Skeletal muscle satellite cell (primary cell): ENCODE data around the gene BTBD9.

Source experiments
- H3K27me3 ChIP-seq: 2 replicates; pipeline ENCODE4 v1.7.0; 2013; ENCODE audit warnings: low read length; ENCODE audit not compliant: control insufficient read depth, insufficient read depth
- H3K36me3 ChIP-seq: 2 replicates; pipeline ENCODE4 v1.7.0; 2013; ENCODE audit warnings: mild to moderate bottlenecking, control low read depth, low read length; ENCODE audit not compliant: insufficient read depth
- H3K4me1 ChIP-seq: 2 replicates; pipeline ENCODE4 v1.7.0; 2013; ENCODE audit warnings: low read length; ENCODE audit not compliant: control insufficient read depth, insufficient read depth
- H3K4me2 ChIP-seq: 2 replicates; pipeline ENCODE4 v1.7.0; 2013; ENCODE audit warnings: mild to moderate bottlenecking, low read length
- H3K4me3 ChIP-seq: 2 replicates; pipeline ENCODE4 v1.7.0; 2013; ENCODE audit warnings: low read length
- H3K9ac ChIP-seq: 2 replicates; pipeline ENCODE4 v1.7.0; 2013; ENCODE audit warnings: mild to moderate bottlenecking, low read depth, low read length, moderate library complexity
- H3K9me3 ChIP-seq: replicated peaks from 2 replicates; pipeline ENCODE4 v1.7.0; 2013; ENCODE audit warnings: mild to moderate bottlenecking, control low read depth, low read length

Gene BTBD9

DNA sequence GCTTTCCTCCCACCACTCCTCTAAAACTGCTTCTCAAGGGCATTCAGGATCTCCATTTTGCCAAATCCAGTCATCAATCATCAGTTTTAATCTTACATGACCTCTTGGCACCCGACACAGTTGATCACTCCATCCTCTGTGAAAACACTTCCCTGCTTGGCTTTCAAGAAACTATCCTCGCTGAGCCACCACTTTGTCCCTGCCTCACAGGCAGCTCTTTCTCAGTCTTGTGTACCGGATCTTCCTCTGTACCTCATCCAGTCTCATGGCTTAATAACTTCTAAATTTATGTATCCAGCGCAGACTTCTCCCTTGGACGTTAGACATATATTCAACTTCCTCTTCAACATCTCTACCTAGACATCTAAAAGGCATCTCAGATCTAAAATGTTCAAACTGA, 89.9 kb downstream of the BTBD9 start:
- no peaks in the 10 kb centered on the region for H3K9me3 ChIP-seq
- H3K36me3 ChIP-seq, result no peaks in the 10 kb centered on the region
- H3K4me2 ChIP-seq, result no peak overlapping the region
- no peak overlapping the region for H3K4me3 ChIP-seq
- H3K9ac ChIP-seq, result no peak overlapping the region
- H3K27me3 ChIP-seq, result no peaks in the 10 kb centered on the region
- H3K4me1 ChIP-seq, result peaks cover 4% of the 10 kb centered on the region

DNA sequence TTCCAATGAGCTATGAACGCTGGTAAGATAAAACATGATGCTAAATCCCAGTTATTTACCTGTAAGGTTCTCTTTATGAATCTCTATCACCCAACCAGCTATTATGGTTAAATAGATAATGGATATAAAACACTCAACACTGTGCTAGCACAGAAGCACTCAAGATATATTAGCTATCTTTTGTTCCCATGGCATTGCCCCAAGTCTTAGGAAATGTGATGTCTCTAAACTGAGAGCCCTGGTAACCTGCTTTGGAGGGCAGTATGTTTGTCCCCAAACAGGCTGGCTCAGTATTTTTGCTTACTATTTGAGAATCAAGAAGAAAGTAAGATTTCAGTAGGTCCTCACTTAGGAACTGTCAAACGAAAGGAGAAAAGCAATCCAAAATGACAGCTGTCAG, 90.5 kb downstream of the BTBD9 start:
- Histone ChIP-seq H3K4me1 (no peaks in the 10 kb centered on the region), H3K9me3 (no peaks in the 10 kb centered on the region), H3K9ac (no peak overlapping the region), H3K4me3 (no peak overlapping the region), H3K4me2 (no peak overlapping the region), H3K27me3 (no peaks in the 10 kb centered on the region), H3K36me3 (no peaks in the 10 kb centered on the region)

DNA sequence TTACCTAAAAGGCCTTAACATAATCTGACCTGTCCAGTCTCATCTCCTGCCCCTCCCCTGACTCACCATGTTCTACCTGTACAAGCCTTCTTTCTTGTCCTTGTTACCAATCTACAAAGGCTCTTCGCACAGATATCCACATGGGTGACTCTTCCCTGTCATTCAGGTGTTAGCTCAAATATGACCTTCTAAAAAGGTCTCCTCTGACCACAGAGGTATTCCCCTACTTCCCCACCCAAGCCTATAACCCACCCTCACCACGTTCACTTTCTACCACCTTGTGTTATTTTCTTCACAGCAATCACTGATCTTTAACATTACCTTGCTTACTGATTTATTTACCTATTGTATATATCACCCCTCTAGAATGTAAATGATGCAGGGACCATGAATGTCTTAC, 96.7 kb downstream of the BTBD9 start:
- no peaks in the 10 kb centered on the region for H3K4me1 ChIP-seq
- no peak overlapping the region for H3K4me2 ChIP-seq
- no peaks in the 10 kb centered on the region for H3K27me3 ChIP-seq
- H3K36me3 ChIP-seq, result no peaks in the 10 kb centered on the region
- H3K9me3 ChIP-seq, result no peaks in the 10 kb centered on the region
- no peak overlapping the region for H3K4me3 ChIP-seq
- no peak overlapping the region for H3K9ac ChIP-seq

DNA sequence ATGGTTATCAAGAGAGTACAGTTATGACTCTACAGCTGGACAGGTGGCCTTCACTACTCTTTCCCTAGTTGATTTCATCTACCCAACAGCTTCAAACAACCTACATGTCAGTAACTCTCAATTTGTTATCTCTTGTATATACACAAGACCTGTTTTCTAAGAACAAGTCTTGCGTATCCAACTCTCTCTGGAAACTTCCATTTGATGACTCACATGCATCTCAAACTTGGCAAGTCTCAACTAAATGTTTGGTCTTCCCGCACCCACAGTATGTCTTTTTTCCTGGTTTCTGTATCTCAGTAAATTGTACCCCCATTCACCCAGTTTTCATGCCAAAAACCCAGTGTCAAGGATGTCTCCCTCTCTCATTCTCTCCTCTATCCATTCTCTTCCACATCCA, 97.7 kb downstream of the BTBD9 start:
- H3K4me2 ChIP-seq, result no peak overlapping the region
- no peaks in the 10 kb centered on the region for H3K9me3 ChIP-seq
- H3K4me1 ChIP-seq, result no peaks in the 10 kb centered on the region
- no peak overlapping the region for H3K4me3 ChIP-seq
- no peaks in the 10 kb centered on the region for H3K36me3 ChIP-seq
- no peaks in the 10 kb centered on the region for H3K27me3 ChIP-seq
- no peak overlapping the region for H3K9ac ChIP-seq

DNA sequence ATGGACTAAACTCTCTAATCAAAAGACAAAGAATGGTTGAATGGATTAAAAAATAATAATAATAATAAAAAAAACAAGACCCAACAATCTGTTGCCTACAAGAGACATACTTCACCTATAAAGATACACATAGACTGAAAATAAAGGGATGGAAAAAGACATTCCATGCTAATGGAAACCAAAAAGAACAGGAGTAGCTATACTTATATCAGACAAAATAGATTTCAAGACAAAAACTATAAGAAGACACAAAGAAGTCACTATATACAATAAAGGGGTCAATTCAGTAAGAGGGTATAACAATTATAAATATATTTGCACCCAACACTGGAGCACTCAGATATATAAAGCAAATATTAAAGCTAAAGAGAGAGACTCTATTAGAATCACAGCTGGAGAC, 106.7 kb downstream of the BTBD9 start:
- Histone ChIP-seq H3K4me3 (no peak overlapping the region), H3K27me3 (no peaks in the 10 kb centered on the region), H3K4me1 (no peaks in the 10 kb centered on the region), H3K4me2 (no peak overlapping the region), H3K36me3 (no peaks in the 10 kb centered on the region), H3K9ac (no peak overlapping the region), H3K9me3 (no peaks in the 10 kb centered on the region)

DNA sequence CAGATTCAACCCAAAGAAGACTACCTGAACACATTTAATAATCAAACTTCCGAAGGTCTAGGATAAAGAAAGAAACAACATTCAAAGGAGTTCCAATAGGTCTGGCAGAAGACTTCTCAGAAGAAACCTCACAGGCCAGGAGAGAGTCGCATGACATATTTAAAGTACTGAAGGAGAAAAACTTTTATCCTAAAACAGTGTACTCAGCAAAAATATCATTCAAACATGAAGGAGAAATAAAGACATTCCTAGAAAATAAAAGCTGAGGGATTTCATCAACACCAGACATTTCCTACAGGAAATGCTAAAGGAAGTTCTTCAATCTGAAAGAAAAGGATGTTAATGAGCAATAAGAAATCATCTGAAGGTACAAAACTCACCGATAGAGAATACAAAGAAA, 108.6 kb downstream of the BTBD9 start:
- Histone ChIP-seq H3K27me3 (no peaks in the 10 kb centered on the region), H3K4me1 (no peaks in the 10 kb centered on the region), H3K4me3 (no peak overlapping the region), H3K9me3 (no peaks in the 10 kb centered on the region), H3K36me3 (no peaks in the 10 kb centered on the region), H3K9ac (no peak overlapping the region), H3K4me2 (no peak overlapping the region)

DNA sequence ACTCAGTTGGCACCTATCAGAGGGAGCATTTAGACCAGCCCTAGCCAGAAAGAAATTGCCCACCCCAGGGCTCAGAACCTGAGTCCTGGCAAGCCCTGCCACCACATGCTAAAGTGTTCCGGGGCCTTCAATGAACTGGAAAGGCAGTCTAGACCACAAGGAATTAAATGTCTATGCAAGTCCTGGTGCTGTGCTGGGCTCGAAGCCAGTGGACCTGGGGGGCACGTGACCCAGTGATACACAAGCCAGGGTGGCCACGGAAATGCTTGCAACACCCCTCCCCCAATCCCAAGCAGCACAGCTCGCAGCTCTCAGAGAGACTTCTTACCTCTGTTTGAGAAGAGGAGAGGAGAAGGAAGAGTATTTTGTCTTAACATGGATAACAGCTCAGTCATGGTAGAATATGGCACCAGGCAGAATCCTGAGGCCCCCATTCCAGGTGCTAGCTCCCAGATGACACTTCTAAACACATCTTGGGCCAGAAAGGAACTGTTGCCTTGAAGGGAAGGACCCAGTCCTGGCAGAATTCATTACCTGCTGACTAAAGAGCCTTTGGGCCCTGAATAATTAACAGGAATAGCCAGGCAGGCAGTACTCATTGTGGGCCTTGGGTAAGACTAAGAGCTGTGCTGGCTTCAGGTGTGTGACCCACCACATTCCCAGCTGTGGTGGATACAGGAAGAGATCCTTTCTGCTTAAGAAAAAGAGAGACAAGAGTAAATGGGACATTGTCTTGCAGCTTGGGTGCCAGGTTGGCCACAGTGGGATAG, 111.3 kb downstream of the BTBD9 start:
- no peak overlapping the region for H3K4me2 ChIP-seq
- H3K9ac ChIP-seq, result no peak overlapping the region
- no peaks in the 10 kb centered on the region for H3K9me3 ChIP-seq
- H3K4me1 ChIP-seq, result peaks cover 7% of the 10 kb centered on the region
- H3K27me3 ChIP-seq, result no peaks in the 10 kb centered on the region
- H3K4me3 ChIP-seq, result no peak overlapping the region
- H3K36me3 ChIP-seq, result no peaks in the 10 kb centered on the region

DNA sequence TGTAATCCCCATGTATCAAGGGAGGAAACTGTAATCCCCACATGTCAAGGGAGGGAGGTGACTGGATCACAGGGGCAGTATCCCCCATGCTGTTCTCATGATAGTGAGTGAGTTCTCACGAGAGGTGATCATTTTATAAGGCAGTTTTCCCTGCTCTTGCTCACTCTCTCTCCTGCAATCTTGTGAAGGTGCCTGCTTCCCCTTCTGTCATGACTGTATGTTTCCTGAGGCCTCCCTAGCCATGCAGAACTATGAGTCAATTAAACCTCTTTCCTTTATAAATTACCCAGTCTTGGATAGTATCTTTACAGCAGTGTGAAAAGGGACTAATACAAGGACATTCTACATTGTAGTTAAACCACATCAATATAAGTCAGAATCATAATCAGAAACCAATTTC, 112.4 kb downstream of the BTBD9 start:
- no peak overlapping the region for H3K4me3 ChIP-seq
- H3K4me2 ChIP-seq, result no peak overlapping the region
- H3K9me3 ChIP-seq, result no peaks in the 10 kb centered on the region
- no peak overlapping the region for H3K9ac ChIP-seq
- no peaks in the 10 kb centered on the region for H3K36me3 ChIP-seq
- H3K4me1 ChIP-seq, result peaks cover 7% of the 10 kb centered on the region
- no peaks in the 10 kb centered on the region for H3K27me3 ChIP-seq

DNA sequence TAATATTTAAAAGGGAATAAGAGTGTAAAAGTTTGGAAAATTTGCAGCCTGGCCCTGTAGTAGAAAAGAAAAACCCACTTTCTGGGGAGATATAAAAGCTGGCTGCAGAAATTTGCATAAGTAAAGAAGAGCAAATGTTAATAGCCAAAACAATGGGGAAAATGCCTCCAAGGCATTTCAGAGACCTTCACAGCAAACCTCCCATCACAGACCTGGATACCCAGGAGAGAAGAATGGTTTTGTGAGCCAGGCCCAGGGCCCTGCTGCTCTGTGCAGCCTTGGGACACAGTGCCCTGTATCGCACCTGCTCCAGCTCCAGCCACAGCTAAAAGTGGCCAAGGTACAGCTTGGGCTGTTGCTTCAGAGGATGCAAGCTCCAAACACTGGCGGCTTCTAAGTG, 113.8 kb downstream of the BTBD9 start:
- no peak overlapping the region for H3K9ac ChIP-seq
- peaks cover 7% of the 10 kb centered on the region for H3K4me1 ChIP-seq
- H3K9me3 ChIP-seq, result no peaks in the 10 kb centered on the region
- H3K4me2 ChIP-seq, result no peak overlapping the region
- H3K36me3 ChIP-seq, result no peaks in the 10 kb centered on the region
- H3K27me3 ChIP-seq, result no peaks in the 10 kb centered on the region
- H3K4me3 ChIP-seq, result no peak overlapping the region

DNA sequence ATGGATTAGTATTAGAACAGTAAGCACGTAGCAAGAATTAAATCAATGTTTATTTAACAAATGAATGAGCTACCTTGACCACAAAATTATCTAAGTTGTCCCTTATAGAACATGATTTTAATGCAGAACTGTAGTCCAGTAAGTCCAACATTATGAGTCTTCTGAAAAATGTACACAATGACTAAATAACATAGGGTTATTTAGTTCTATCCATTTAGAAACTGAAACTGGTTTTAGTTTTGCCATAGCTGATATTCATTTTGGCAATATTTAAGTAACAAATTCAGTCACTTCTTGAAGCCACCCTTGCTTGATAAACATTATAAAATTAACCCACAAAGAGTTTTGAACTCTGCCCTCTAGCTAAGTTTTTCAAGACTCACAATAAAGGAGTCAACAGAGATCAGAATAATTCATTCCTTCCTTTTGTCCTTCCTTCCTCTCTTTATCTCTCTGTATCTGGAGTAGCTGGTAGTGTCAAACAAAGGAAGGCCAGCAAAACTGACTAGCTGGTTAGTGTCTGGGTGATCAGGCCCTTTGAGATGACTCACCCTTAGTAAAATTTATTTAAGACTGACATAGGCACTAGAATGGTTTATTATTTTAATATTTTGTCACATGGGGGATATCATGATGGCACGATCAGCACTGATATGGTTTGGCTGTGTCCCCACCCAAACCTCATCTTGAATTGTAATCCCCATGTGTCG, 115.1 kb downstream of the BTBD9 start:
- Histone ChIP-seq H3K36me3 (no peaks in the 10 kb centered on the region), H3K4me3 (no peak overlapping the region), H3K9me3 (no peaks in the 10 kb centered on the region), H3K27me3 (no peaks in the 10 kb centered on the region), H3K4me1 (peaks cover 7% of the 10 kb centered on the region), H3K4me2 (no peak overlapping the region), H3K9ac (no peak overlapping the region)

DNA sequence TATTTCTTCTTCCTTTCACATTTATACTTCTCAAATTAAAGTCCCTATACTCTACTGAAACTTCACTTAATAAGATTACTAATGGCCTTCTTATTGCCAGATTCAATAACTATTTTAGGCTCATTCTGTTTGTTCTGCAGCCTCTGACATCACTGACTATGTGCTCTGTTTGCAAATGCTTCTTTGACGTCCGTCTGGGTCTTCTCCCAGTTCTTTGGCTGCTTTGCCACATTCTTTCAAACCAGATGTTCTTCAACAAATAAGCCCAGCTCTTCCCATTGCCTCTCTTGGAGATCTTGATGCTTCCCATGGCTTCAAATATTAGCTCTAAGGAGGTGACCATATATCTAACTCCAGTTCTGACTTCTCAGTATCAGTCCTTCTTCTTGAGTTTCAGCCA, 117.4 kb downstream of the BTBD9 start:
- peaks cover 7% of the 10 kb centered on the region for H3K4me1 ChIP-seq
- no peak overlapping the region for H3K9ac ChIP-seq
- H3K4me3 ChIP-seq, result no peak overlapping the region
- H3K4me2 ChIP-seq, result no peak overlapping the region
- no peaks in the 10 kb centered on the region for H3K27me3 ChIP-seq
- H3K36me3 ChIP-seq, result no peaks in the 10 kb centered on the region
- no peaks in the 10 kb centered on the region for H3K9me3 ChIP-seq
